HG03108 (cell line): Measurements from ENCODE around the gene DNAH9.

Experiments used
- ATAC-seq: cut with Tn5 transposase; IDR thresholded peaks from one replicate; pipeline ENCODE4 v1.9.1; 2021; ENCODE audit warnings: moderate library complexity; ENCODE audit not compliant: unreplicated experiment

DNAH9 gene

DNA sequence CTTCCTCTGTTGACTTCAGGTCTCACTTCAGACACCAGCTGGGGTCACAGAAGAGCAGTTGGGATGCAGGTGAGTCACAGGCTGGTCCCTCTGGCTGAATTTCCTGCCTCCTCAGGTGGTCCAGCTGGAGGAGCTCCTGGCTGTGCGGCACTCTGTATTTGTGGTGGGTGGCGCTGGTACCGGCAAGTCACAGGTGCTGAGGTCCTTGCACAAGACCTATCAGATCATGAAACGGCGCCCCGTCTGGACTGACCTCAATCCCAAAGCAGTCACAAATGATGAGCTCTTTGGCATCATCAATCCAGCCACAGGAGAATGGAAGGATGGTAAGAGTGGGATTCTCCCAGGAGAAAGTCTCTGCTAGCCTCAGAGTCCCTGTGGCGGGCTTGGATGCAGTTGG, 149.2 kb downstream of the DNAH9 start:
- ATAC-seq = no peak

DNA sequence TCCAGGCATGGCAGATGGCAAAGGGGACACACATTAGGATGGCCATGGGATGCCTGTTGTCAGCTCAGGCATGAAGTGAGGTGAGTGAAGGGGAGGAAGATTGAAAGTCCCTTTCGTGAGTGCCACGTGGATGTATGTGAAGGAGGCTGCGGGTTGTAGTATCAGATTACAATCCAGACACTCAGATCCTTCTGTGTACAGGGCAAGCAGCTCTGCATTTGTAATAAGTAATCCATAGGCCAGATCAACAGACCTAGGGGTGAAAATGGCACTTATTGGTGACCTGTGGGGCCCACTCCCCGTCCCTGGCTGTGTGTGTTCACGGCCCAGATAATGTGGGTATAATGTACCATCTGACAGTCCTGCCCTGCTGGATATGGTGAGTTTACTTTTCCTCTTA, 159.5 kb downstream of the DNAH9 start:
- ATAC-seq = no peak

GRCh38 chr17:11768106-11768505, 169.8 kb downstream of the DNAH9 start:
- ATAC-seq = no peak

- no peak for ATAC-seq
Observed at GRCh38 chr17:11768981-11769380, 170.7 kb downstream of the DNAH9 start.

DNA sequence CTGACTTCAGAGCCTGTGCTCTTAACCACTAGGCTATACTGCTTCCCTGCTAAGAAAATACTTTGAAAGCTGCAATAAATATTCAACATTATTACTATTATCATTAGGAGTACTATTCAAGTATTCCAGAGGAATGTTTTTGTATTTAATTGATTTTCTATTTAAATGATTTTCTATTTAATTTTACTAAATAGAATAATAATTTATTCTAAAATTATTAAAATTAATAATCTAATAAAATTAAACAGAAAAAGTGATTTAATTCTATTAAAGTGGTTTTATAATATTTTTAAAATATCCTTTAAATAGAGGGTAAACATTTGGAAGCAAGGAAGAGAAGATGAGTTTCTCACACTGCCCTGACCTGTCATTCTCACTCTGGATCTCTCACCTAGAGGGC, 173.8 kb downstream of the DNAH9 start:
- no peak for ATAC-seq

DNA sequence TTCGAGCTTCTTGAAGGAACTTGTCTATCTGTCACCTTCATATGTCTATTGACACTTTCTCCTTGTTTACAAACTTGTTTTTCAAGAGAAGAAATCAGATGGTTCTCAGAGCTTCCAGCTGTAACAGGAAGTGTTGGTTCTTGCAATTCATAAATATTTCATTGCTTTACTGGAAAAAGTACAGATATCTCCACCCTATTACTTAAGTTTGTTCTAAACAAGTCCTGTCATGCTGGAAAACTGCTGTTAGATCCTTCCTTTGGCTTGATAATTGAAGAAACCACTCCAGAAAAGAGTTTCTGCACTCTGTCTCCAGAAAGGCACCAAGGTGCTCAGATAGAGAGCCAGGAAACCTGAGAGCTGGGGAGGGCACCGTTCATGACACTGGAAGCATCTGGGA, 181.6 kb downstream of the DNAH9 start:
- ATAC-seq = no peak

DNA sequence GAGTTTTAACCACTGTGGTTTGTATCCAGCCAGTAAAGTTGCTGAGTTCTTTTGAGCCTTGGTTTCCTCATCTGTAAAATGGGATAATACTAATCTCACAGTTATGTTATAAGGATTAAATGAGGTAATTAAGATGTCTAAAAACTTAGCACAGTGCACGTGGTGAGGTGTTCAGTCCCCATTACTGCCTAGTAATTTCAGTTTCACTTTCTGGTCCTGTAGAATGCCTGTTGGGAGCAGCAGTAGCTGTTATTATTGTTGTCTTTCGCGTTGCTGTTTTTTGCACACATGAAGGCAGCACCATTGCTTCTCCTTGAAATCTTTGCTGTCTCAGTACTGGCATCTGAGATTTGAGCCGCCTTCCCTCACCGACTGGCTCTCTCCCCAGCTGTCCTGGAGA, 182.4 kb downstream of the DNAH9 start:
- ATAC-seq = no peak

DNA sequence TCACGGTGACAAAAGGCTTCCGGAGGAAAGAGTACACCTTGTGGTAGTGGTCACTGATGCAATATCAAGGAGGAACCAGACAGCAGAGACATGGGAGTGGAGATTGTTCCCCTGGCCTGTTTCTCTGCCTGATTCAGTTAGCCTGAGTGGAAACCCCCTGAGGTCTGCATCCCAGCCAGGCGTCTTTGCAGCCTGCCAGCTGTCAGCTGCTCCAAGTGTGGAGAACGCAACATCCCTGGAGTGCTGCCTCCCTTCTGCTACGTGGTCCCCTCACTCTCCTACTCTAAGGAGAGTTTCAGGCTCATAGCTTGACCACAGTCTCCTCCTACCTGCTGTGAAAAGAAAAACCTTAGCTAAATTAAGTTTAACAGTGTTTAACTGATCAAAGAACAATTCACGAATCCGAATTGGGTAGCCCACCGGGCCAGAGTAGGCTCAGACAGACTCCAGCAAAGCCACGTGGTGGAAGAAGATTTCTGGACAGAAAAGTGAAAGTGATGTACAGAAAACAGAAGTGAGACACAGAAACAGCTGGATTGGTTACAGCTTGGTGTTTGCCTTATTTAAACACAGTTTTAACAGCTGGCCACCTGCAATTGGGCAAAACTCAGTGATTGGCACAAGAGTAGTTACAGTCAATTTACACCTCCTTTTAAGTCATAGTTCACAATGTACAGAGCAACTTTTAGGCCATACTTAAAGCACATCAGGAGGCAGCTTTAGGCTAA, 188.6 kb downstream of the DNAH9 start:
- ATAC-seq = no peak

- no peak for ATAC-seq
Observed at GRCh38 chr17:11795906-11796305, 197.6 kb downstream of the DNAH9 start.

DNA sequence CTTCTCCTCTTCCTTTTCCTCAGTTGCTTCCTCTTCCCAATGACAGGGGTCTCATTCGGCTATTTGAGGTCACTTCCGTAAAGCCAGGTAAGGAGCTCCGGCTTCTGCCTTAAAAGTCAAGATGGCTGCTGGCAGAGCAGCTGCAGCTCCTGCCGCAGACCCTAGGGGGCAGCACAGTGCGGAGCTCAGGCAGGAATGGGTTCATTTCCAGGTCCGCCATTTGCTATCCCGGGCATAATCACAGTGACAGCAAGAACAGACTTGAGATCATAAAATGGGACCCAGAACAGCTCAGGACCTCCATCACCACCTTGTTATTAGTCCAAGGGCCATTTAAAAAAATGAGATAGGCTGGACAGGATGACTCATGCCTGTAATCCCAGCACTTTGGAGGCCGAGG, 199.5 kb downstream of the DNAH9 start:
- ATAC-seq = no peak

DNA sequence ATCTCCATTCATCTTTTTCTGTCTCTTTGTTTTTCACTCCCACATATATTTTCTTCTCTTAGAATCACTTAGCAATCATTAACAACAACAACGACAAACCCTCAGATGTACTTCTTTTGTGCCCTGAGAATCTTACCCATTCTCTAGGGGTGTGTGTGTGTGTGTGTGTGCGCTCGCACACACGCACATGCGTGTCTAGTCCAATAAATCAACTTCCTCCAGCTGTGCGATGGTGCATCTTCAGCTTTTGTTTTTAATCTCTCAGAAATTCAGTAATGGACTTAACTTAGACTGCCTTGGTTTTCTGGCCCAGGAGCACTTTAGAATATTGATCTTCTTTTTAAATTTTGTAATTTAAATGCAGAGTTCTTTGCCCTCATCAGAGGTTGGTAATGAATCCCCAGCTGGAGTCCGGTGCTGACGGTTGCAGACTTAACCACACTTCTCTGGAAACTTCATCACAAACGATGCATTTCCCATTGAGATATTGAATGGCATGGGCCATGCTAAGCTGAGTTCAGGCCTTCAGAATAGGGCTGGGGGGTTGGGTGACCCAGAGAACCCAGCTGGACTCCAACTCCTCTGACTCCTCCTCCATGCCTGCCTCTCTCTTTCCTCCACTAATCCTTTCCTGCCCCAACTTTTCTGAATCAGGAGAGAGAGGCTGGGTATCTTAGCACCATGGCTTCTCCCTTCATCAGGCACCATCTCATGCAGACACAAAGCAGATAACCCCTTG, 205.1 kb downstream of the DNAH9 start:
- no peak for ATAC-seq

- no peak for ATAC-seq
Observed at GRCh38 chr17:11805138-11805537, 206.9 kb downstream of the DNAH9 start.

DNA sequence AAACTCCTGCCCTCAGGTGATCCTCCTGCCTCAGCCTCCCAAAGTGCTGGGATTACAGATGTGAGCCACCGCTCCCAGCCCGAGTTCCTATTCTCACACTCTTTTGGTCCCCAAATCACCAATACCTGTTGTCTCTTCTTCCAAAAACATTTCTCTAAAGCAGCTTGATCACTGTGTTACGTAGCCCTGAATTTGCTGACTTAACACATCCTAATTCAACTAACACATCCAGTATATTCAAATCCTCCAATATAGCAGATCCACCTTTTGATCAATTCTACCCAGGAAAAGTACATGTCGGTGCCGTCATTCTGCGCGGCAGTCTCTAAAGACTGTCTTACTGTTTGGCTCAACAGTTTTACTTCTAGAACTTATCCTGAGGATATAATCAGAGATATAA, 207.7 kb downstream of the DNAH9 start:
- ATAC-seq = no peak

- ATAC-seq = no peak
Observed at GRCh38 chr17:11807606-11808005, 209.3 kb downstream of the DNAH9 start.

DNA sequence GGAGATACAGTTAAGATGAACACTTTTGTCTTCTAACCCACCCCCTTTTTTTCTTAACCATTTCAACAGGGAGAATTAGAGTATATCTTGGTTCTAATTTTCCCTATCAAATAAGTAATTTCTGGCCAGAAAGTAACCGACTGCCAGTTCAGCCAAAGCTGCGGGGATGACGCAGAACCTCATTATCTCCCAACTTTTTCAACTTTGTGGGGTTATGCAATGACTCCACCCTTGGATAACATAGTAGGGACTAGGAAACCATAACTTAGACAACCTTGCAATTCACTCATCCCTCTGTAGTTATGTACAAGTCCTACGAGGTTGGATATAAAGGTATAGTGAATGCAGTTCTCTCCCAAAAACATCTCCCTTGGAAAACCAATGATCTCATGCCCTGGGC, 215.0 kb downstream of the DNAH9 start:
- no peak for ATAC-seq

DNA sequence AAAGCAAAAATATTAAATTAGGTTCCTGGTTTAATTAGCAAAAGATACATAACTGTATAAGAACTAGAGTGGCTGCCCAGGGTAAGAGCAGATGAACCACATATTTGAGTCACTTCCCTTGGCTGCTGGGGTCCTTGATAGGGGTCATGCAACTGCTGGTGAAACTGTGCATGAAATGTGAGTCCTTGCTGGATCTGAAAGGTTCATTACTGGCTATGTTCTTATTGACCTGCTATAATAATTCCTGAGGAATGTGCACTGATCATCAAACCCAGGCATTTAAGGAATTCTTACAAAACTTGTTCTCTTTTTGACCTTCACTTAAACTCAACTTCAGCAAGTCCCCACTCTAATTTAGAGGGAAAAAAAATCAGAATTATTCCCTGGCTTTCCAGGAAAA, 215.6 kb downstream of the DNAH9 start:
- ATAC-seq = no peak

GRCh38 chr17:11814655-11815262, 216.5 kb downstream of the DNAH9 start:
- ATAC-seq = no peak

- ATAC-seq = no peak
Observed at GRCh38 chr17:11816409-11816808, 218.1 kb downstream of the DNAH9 start.

- no peak for ATAC-seq
Observed at GRCh38 chr17:11823862-11824261, 225.6 kb downstream of the DNAH9 start.

DNA sequence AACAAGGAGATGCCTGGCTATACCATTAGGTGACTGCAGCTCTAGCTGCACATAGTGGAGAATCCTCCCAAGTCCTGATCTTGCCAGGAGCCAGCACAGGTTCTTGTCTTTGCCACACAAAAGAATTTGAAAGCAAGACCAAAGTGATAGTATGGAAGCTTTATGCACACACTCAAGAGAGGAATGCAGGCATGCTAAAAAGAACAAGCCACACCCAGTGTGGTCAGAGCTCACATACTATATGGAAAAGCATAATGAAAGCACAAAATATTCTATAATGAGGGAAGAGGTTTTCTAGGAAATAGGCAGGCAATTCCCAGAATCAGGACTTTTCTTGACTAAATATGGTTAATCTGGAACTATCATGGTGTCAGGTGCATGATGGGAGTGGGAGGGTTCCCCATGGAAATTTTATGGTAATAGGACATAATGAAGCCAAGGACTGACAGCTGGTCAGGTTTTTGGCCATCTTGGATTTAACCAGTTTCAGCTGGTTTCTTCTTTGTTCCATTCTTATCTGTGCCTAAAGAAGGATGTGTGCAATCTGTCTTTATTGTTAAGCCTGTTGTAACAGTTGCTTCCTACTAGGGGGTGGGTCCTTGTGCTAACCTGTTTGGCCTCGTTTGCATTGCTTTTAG, 227.4 kb downstream of the DNAH9 start:
- ATAC-seq = no peak

DNA sequence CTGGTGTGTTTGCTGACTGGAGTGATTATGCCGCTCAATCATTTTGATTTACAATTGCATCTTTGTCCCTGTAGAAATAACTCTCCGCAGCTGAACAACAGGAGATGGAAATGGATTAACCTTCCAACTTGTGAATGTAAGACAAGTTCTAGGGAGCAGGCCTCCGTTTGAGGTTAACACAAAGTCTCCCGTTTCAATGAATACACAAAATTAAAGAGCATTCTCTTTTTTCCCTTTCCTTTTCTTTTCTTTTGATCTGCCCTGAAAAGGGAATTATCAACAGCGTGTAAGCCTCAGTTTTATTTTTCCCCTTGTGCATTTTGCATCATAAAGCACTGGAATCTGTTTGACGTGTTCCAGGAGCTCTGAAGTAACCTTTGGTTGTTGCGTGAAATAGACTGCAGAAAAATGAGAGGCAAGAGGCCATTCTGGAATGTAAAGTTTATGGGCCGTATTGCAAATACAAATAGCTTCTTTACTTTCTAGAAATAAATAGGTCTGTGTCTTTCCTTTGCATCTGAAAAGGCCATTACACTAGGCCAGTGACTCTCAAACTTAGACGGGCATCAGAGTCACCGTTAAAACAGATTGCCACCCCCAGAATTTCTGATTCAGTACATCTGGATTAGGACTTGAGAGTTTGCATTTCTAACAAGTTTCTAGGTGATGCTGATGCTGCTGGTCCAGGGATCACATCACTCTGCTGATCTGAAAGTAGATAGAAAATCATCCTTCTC, 234.3 kb downstream of the DNAH9 start:
- ATAC-seq = no peak
